GM21786 (cell line): Measurements from ENCODE around the gene TBCE.
A peak's percentile ranks its signal among the peaks of the same experiment; 100 is the strongest.

Source experiments
- ATAC-seq: cut with Tn5 transposase; IDR thresholded peaks from one replicate; pipeline ENCODE4 v1.9.1; 2021; ENCODE audit not compliant: unreplicated experiment

The TBCE gene

GRCh38 chr1:235367000-235367908 is at the start of gene TBCE:
TBCE (plus strand) TSS chr1:235367427; CDS start chr1:235380050, 12,623 bp downstream.
- ATAC-seq = peak; percentile 100

- no peak for ATAC-seq
These were observed 48.0 kb upstream of the TBCE start for GRCh38 chr1:235319255-235319654.

GRCh38 chr1:235320521-235321179 is 46.6 kb upstream of the TBCE start:
- ATAC-seq = no peak

GRCh38 chr1:235324296-235324695 is 42.9 kb upstream of the TBCE start:
- ATAC-seq = no peak

GRCh38 chr1:235325139-235325538 is 42.1 kb upstream of the TBCE start:
- no peak for ATAC-seq

GRCh38 chr1:235325854-235326253 is 41.4 kb upstream of the TBCE start:
- ATAC-seq = no peak

GRCh38 chr1:235326719-235327558 is 40.3 kb upstream of the TBCE start:
- peak; percentile 18 for ATAC-seq

- ATAC-seq = no peak
These were observed 39.5 kb upstream of the TBCE start, which contains the start of gene ARID4B for GRCh38 chr1:235327559-235328270. ARID4B (minus strand) TSS chr1:235328179; CDS start chr1:235326919, 1,260 bp downstream.

- ATAC-seq = peak; percentile 72
These were observed 38.7 kb upstream of the TBCE start, which contains the start of gene GGPS1 for GRCh38 chr1:235328271-235329138. GGPS1 (plus strand) TSS chr1:235328570; CDS start chr1:235335265, 6,695 bp downstream.

- ATAC-seq = peak; percentile 27
These were observed 37.9 kb upstream of the TBCE start for GRCh38 chr1:235329139-235329902.

- ATAC-seq = no peak
These were observed 36.3 kb upstream of the TBCE start for GRCh38 chr1:235330918-235331285.

- ATAC-seq = no peak
These were observed 35.8 kb upstream of the TBCE start for GRCh38 chr1:235331401-235331800.

GRCh38 chr1:235336903-235337302 is 30.3 kb upstream of the TBCE start:
- ATAC-seq = no peak

- no peak for ATAC-seq
These were observed 27.5 kb upstream of the TBCE start for GRCh38 chr1:235339746-235340145.

- no peak for ATAC-seq
These were observed 25.9 kb upstream of the TBCE start for GRCh38 chr1:235341334-235341733.

- no peak for ATAC-seq
These were observed 25.2 kb upstream of the TBCE start for GRCh38 chr1:235342039-235342438.

GRCh38 chr1:235342471-235342870 is 24.8 kb upstream of the TBCE start:
- no peak for ATAC-seq

- ATAC-seq = no peak
These were observed 23.5 kb upstream of the TBCE start for GRCh38 chr1:235343726-235344125.

GRCh38 chr1:235351441-235351840 is 15.8 kb upstream of the TBCE start:
- ATAC-seq = no peak
